DND-41 (cell line): ENCODE measurements around the gene MEX3C.

Experiments
- CTCF ChIP-seq: IDR thresholded peaks from 2 replicates; pipeline ENCODE4 v1.5.1; 2012; ENCODE audit warnings: borderline replicate concordance, low read length, moderate library complexity, mild to moderate bottlenecking; ENCODE audit not compliant: poor library complexity, severe bottlenecking; ENCODE audit errors: extremely low read depth
- EZH2 ChIP-seq: IDR thresholded peaks from 3 replicates; pipeline ENCODE4 v1.6.1; 2012; ENCODE audit warnings: borderline replicate concordance, low read depth, mild to moderate bottlenecking, moderate library complexity, low read length, inconsistent platforms; ENCODE audit not compliant: severe bottlenecking

GRCh38 chr18:51193621-51194287, 3.7 kb downstream of the MEX3C start:
- TF ChIP-seq CTCF (no peak), EZH2 (no peak)
